ENCODE results near the gene TCHP.

The TCHP gene

GRCh38 chr12:109938947-109939346, 38.9 kb downstream of the TCHP start:
- DNase-seq (ENCODE audit: low spot score), result no peak
- no peak for TF ChIP-seq CTCF (IDR thresholded peaks at IDR 0.05; ENCODE audit: extremely low read depth, missing control alignments)

GRCh38 chr12:109939504-109939903, 39.4 kb downstream of the TCHP start:
- DNase-seq (ENCODE audit: low spot score), result no peak
- no peak for TF ChIP-seq CTCF (IDR thresholded peaks at IDR 0.05; ENCODE audit: extremely low read depth, missing control alignments)

- no peak for DNase-seq (ENCODE audit: low spot score)
- no peak for TF ChIP-seq CTCF (IDR thresholded peaks at IDR 0.05; ENCODE audit: extremely low read depth, missing control alignments)
Observed at GRCh38 chr12:109940339-109940923, 40.4 kb downstream of the TCHP start.

GRCh38 chr12:109943811-109944210, 43.7 kb downstream of the TCHP start:
- TF ChIP-seq CTCF (IDR thresholded peaks at IDR 0.05; ENCODE audit: extremely low read depth, missing control alignments), result no peak
- DNase-seq (ENCODE audit: low spot score), result no peak

- no peak for TF ChIP-seq CTCF (IDR thresholded peaks at IDR 0.05; ENCODE audit: extremely low read depth, missing control alignments)
- DNase-seq (ENCODE audit: low spot score), result no peak
Observed at GRCh38 chr12:109944561-109945359, 44.7 kb downstream of the TCHP start.

- TF ChIP-seq CTCF (IDR thresholded peaks at IDR 0.05; ENCODE audit: extremely low read depth, missing control alignments), result no peak
- DNase-seq (ENCODE audit: low spot score), result no peak
Observed at GRCh38 chr12:109946505-109946904, 46.4 kb downstream of the TCHP start.

GRCh38 chr12:109946913-109947312, 46.8 kb downstream of the TCHP start:
- no peak for DNase-seq (ENCODE audit: low spot score)
- TF ChIP-seq CTCF (IDR thresholded peaks at IDR 0.05; ENCODE audit: extremely low read depth, missing control alignments), result no peak

Measured in GM20000 (cell line).